DMS53 treated with DMSO at 0.1 percent for 48 hours (cell line): ENCODE results near the gene TACR1.
"Not testable (repeated sequence)": the region's sequence is repeated elsewhere in the genome, so short reads cannot be mapped to it uniquely, and the experiment has no call there.

Experiments
- DNase-seq: peaks from one replicate; lab custom pipeline; 2025; ENCODE audit not compliant: unreplicated experiment; lab: John Stamatoyannopoulos, UW

TACR1 gene

GRCh38 chr2:75147884-75148283 is 51.4 kb downstream of the TACR1 start:
- not testable (repeated sequence) for DNase-seq

GRCh38 chr2:75146606-75147332 is 52.6 kb downstream of the TACR1 start:
- no peak for DNase-seq

GRCh38 chr2:75146221-75146605 is 53.1 kb downstream of the TACR1 start:
- DNase-seq: not testable (repeated sequence)

- DNase-seq: no peak
Observed at GRCh38 chr2:75142081-75142480, 57.2 kb downstream of the TACR1 start.

- peak; percentile 5 for DNase-seq
Observed at GRCh38 chr2:75140288-75140687, 59.0 kb downstream of the TACR1 start.

- DNase-seq: no peak
Observed at GRCh38 chr2:75139171-75139570, 60.1 kb downstream of the TACR1 start.

GRCh38 chr2:75138528-75138927 is 60.8 kb downstream of the TACR1 start:
- DNase-seq: no peak

- no peak for DNase-seq
Observed at GRCh38 chr2:75135776-75136400, 63.4 kb downstream of the TACR1 start.

- no peak for DNase-seq
Observed at GRCh38 chr2:75134860-75135259, 64.5 kb downstream of the TACR1 start.

- no peak for DNase-seq
Observed at GRCh38 chr2:75133621-75134570, 65.4 kb downstream of the TACR1 start.

- peak; percentile 9 for DNase-seq
Observed at GRCh38 chr2:75130171-75130570, 69.1 kb downstream of the TACR1 start.

- DNase-seq: no peak
Observed at GRCh38 chr2:75123876-75124275, 75.4 kb downstream of the TACR1 start.

GRCh38 chr2:75113231-75113869 is 86.0 kb downstream of the TACR1 start:
- DNase-seq: no peak

- no peak for DNase-seq
Observed at GRCh38 chr2:75108937-75109482, 90.3 kb downstream of the TACR1 start.

- no peak for DNase-seq
Observed at GRCh38 chr2:75102011-75102410, 97.3 kb downstream of the TACR1 start.

- no peak for DNase-seq
Observed at GRCh38 chr2:75100801-75101151, 98.5 kb downstream of the TACR1 start.

- peak; percentile 15 for DNase-seq
Observed at GRCh38 chr2:75100011-75100800, 99.1 kb downstream of the TACR1 start.

GRCh38 chr2:75099521-75099922 is 99.8 kb downstream of the TACR1 start:
- DNase-seq: no peak

GRCh38 chr2:75098856-75099255 is 100.5 kb downstream of the TACR1 start:
- peak; percentile 14 for DNase-seq

GRCh38 chr2:75097831-75098230 is 101.5 kb downstream of the TACR1 start:
- DNase-seq: no peak
